Measurements from ENCODE around the gene TRAPPC13. TPM values are rescaled to one million over a fixed set of nuclear protein-coding genes. Genes with fewer than 3 reads are reported as not detected.

Gene TRAPPC13
- total RNA-seq, 4 donors from 2014 or later = 26.7 to 34.2 (median 30.3) TPM

- Histone ChIP-seq H3K27me3 (no peaks in the 10 kb centered on the region), H3K4me1 (no peaks in the 10 kb centered on the region), H3K9me3 (no peaks in the 10 kb centered on the region), H3K27ac (no peak overlapping the region), H3K4me3 (replicated peaks in 1 of 3) (no peak overlapping the region), H3K36me3 (no peaks in the 10 kb centered on the region)
- intact Hi-C loops (cut with DNase I) = no loop called here
- 82 to 83% methylated on average over 5 of the region's 5 CpGs for WGBS, 2 donors
- TF ChIP-seq POLR2A (IDR thresholded peaks at IDR 0.05) = no peak
- no peak for TF ChIP-seq CTCF (IDR thresholded peaks at IDR 0.05)
- DNase-seq = no peak
Measured at GRCh38 chr5:65651144-65651543, 26.3 kb downstream of the TRAPPC13 start.

GRCh38 chr5:65654713-65655112 is 29.9 kb downstream of the TRAPPC13 start:
- intact Hi-C loops (cut with DNase I) = no loop called here
- 90% methylated on average over 2 of the region's 2 CpGs for WGBS, 2 donors

GRCh38 chr5:65663804-65664521 is 39.1 kb downstream of the TRAPPC13 start:
- H3K9me3 ChIP-seq = no peaks in the 10 kb centered on the region
- DNase-seq = no peak
- intact Hi-C loops (cut with DNase I) = no loop called here
- no peak overlapping the region for H3K4me3 ChIP-seq (replicated peaks in 1 of 3)
- no peak overlapping the region for H3K27ac ChIP-seq
- 81 to 95% methylated on average over 1 of the region's 1 CpG for WGBS, 2 donors
- H3K36me3 ChIP-seq = peaks cover 0 to 8% of the 10 kb centered on the region in 2 donors
- H3K27me3 ChIP-seq = no peaks in the 10 kb centered on the region
- H3K4me1 ChIP-seq = no peaks in the 10 kb centered on the region
- TF ChIP-seq POLR2A (IDR thresholded peaks at IDR 0.05) (no peak), CTCF (IDR thresholded peaks at IDR 0.05) (peak in 1 of 6 experiments; percentile 27)

More at GRCh38 chr5:65654713-65655112, 29.9 kb downstream of the TRAPPC13 start:
- Histone ChIP-seq H3K4me1 (no peaks in the 10 kb centered on the region), H3K36me3 (no peaks in the 10 kb centered on the region), H3K27me3 (no peaks in the 10 kb centered on the region), H3K27ac (no peak overlapping the region), H3K9me3 (no peaks in the 10 kb centered on the region), H3K4me3 (replicated peaks in 1 of 3) (no peak overlapping the region)
- TF ChIP-seq POLR2A (IDR thresholded peaks at IDR 0.05) (no peak), CTCF (IDR thresholded peaks at IDR 0.05) (no peak)
- no peak for DNase-seq

GRCh38 chr5:65668696-65669095 is 43.9 kb downstream of the TRAPPC13 start:
- no peaks in the 10 kb centered on the region for H3K4me1 ChIP-seq
- intact Hi-C loops (cut with DNase I) = no loop called here
- H3K4me3 ChIP-seq (replicated peaks in 1 of 3) = no peak overlapping the region
- H3K36me3 ChIP-seq = peaks cover 0 to 5% of the 10 kb centered on the region in 2 donors
- TF ChIP-seq POLR2A (IDR thresholded peaks at IDR 0.05) = no peak
- no peak for TF ChIP-seq CTCF (IDR thresholded peaks at IDR 0.05)
- no peak for DNase-seq
- H3K9me3 ChIP-seq = no peaks in the 10 kb centered on the region
- no peak overlapping the region for H3K27ac ChIP-seq
- 86 to 90% methylated on average over 7 of the region's 7 CpGs for WGBS, 2 donors
- H3K27me3 ChIP-seq = no peaks in the 10 kb centered on the region

- TF ChIP-seq CTCF (IDR thresholded peaks at IDR 0.05) = no peak
- no peak for TF ChIP-seq POLR2A (IDR thresholded peaks at IDR 0.05)
- H3K27ac ChIP-seq = no peak overlapping the region
- no peaks in the 10 kb centered on the region for H3K27me3 ChIP-seq
- whole genome bisulfite sequencing, 2 donors = 89 to 100% methylated on average over 1 of the region's 1 CpG
- H3K36me3 ChIP-seq = no peaks in the 10 kb centered on the region
- no peaks in the 10 kb centered on the region for H3K9me3 ChIP-seq
- no peak overlapping the region for H3K4me3 ChIP-seq (replicated peaks in 1 of 3)
- intact Hi-C loops (cut with DNase I) = no loop called here
- no peaks in the 10 kb centered on the region for H3K4me1 ChIP-seq
- DNase-seq = no peak
Measured at GRCh38 chr5:65672796-65673195, 48.0 kb downstream of the TRAPPC13 start.
